ENCODE data around the gene MRPL19.

DNA sequence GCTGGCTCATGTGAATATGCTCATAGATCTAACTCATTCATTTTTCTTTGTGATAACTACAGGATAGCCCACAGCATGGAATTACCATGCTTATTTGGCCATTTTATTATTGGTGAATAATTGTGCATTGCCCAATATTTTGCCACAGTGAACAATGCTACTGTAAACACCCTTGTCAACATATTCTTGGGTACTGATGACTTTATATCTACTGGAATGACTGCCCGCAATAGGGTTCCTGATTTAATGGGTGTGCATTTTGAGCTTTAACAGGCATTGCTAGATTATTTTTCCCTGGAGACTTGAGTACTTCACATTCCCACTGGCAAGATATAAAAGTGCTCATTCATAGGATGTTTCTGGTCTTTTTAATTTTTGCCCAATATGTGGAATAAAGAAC lies 43.1 kb upstream of the MRPL19 start:
- TF ChIP-seq, protein P1, sequence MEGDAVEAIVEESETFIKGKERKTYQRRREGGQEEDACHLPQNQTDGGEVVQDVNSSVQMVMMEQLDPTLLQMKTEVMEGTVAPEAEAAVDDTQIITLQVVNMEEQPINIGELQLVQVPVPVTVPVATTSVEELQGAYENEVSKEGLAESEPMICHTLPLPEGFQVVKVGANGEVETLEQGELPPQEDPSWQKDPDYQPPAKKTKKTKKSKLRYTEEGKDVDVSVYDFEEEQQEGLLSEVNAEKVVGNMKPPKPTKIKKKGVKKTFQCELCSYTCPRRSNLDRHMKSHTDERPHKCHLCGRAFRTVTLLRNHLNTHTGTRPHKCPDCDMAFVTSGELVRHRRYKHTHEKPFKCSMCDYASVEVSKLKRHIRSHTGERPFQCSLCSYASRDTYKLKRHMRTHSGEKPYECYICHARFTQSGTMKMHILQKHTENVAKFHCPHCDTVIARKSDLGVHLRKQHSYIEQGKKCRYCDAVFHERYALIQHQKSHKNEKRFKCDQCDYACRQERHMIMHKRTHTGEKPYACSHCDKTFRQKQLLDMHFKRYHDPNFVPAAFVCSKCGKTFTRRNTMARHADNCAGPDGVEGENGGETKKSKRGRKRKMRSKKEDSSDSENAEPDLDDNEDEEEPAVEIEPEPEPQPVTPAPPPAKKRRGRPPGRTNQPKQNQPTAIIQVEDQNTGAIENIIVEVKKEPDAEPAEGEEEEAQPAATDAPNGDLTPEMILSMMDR (IDR thresholded peaks at IDR 0.05), result no peak
- no peak for TF ChIP-seq POLR2A (IDR thresholded peaks at IDR 0.05)

All from thyroid gland (tissue), 4 donors.